ENCODE results near the gene THSD4.

THSD4 gene

GRCh38 chr15:71455107-71455506 is 339.8 kb downstream of the THSD4 start:
- Histone ChIP-seq H4K20me1 (ENCODE audit: insufficient read depth, low read length) (no peaks in the 10 kb centered on the region), H3K4me1 (ENCODE audit: low read length) (no peaks in the 10 kb centered on the region), H2AFZ (ENCODE audit: low read length) (no peak overlapping the region), H3K4me2 (ENCODE audit: low read depth, low read length) (no peak overlapping the region), H3K9me3 (replicated peaks; ENCODE audit: insufficient read depth, low read length) (no peaks in the 10 kb centered on the region), H3K79me2 (ENCODE audit: low read length) (no peaks in the 10 kb centered on the region), H3K27ac (ENCODE audit: low read length) (no peak overlapping the region), H3K36me3 (replicated peaks; ENCODE audit: insufficient read depth, low read length) (no peaks in the 10 kb centered on the region), H3K27me3 (replicated peaks; ENCODE audit: insufficient read depth, low read length) (no peaks in the 10 kb centered on the region), H3K4me3 (ENCODE audit: low read length) (no peak overlapping the region), H3F3A (ENCODE audit: insufficient read depth, low read length) (no peaks in the 10 kb centered on the region), H3K9ac (ENCODE audit: low read length) (no peak overlapping the region), H3K9me2 (replicated peaks; ENCODE audit: insufficient read depth, low read length) (no peaks in the 10 kb centered on the region)
- TF ChIP-seq CTCF (IDR thresholded peaks at IDR 0.05; ENCODE audit: low read length) (no peak), EZH2 (optimal IDR thresholded peaks at IDR 0.05; ENCODE audit: low read depth, low read length) (no peak), EZH2phosphoT487 (IDR thresholded peaks at IDR 0.05; ENCODE audit: low read length) (no peak)
- no peak for DNase-seq

GRCh38 chr15:71455878-71456277 is 340.6 kb downstream of the THSD4 start:
- TF ChIP-seq EZH2phosphoT487 (IDR thresholded peaks at IDR 0.05; ENCODE audit: low read length), result no peak
- no peak for TF ChIP-seq CTCF (IDR thresholded peaks at IDR 0.05; ENCODE audit: low read length)
- no peak for TF ChIP-seq EZH2 (optimal IDR thresholded peaks at IDR 0.05; ENCODE audit: low read depth, low read length)
- no peaks in the 10 kb centered on the region for H3F3A ChIP-seq (ENCODE audit: insufficient read depth, low read length)
- H3K9me3 ChIP-seq (replicated peaks; ENCODE audit: insufficient read depth, low read length), result no peaks in the 10 kb centered on the region
- no peak overlapping the region for H3K4me2 ChIP-seq (ENCODE audit: low read depth, low read length)
- DNase-seq, result no peak
- H2AFZ ChIP-seq (ENCODE audit: low read length), result no peak overlapping the region
- no peaks in the 10 kb centered on the region for H3K36me3 ChIP-seq (replicated peaks; ENCODE audit: insufficient read depth, low read length)
- no peak overlapping the region for H3K9ac ChIP-seq (ENCODE audit: low read length)
- no peak overlapping the region for H3K27ac ChIP-seq (ENCODE audit: low read length)
- H3K4me1 ChIP-seq (ENCODE audit: low read length), result no peaks in the 10 kb centered on the region
- no peak overlapping the region for H3K4me3 ChIP-seq (ENCODE audit: low read length)
- no peaks in the 10 kb centered on the region for H3K79me2 ChIP-seq (ENCODE audit: low read length)
- H3K9me2 ChIP-seq (replicated peaks; ENCODE audit: insufficient read depth, low read length), result no peaks in the 10 kb centered on the region
- H4K20me1 ChIP-seq (ENCODE audit: insufficient read depth, low read length), result no peaks in the 10 kb centered on the region
- no peaks in the 10 kb centered on the region for H3K27me3 ChIP-seq (replicated peaks; ENCODE audit: insufficient read depth, low read length)

GRCh38 chr15:71456362-71456761 is 341.1 kb downstream of the THSD4 start:
- TF ChIP-seq EZH2phosphoT487 (IDR thresholded peaks at IDR 0.05; ENCODE audit: low read length) (no peak), EZH2 (optimal IDR thresholded peaks at IDR 0.05; ENCODE audit: low read depth, low read length) (no peak), CTCF (IDR thresholded peaks at IDR 0.05; ENCODE audit: low read length) (no peak)

More at GRCh38 chr15:71456362-71456761, 341.1 kb downstream of the THSD4 start:
- H3K4me3 ChIP-seq (ENCODE audit: low read length), result no peak overlapping the region
- H3K27ac ChIP-seq (ENCODE audit: low read length), result no peak overlapping the region
- H3K9ac ChIP-seq (ENCODE audit: low read length), result no peak overlapping the region
- H3K4me1 ChIP-seq (ENCODE audit: low read length), result no peaks in the 10 kb centered on the region
- no peak overlapping the region for H3K4me2 ChIP-seq (ENCODE audit: low read depth, low read length)
- no peak overlapping the region for H2AFZ ChIP-seq (ENCODE audit: low read length)
- H3K27me3 ChIP-seq (replicated peaks; ENCODE audit: insufficient read depth, low read length), result no peaks in the 10 kb centered on the region
- H3F3A ChIP-seq (ENCODE audit: insufficient read depth, low read length), result no peaks in the 10 kb centered on the region
- H3K9me2 ChIP-seq (replicated peaks; ENCODE audit: insufficient read depth, low read length), result no peaks in the 10 kb centered on the region
- H4K20me1 ChIP-seq (ENCODE audit: insufficient read depth, low read length), result no peaks in the 10 kb centered on the region
- no peaks in the 10 kb centered on the region for H3K36me3 ChIP-seq (replicated peaks; ENCODE audit: insufficient read depth, low read length)
- no peaks in the 10 kb centered on the region for H3K79me2 ChIP-seq (ENCODE audit: low read length)
- H3K9me3 ChIP-seq (replicated peaks; ENCODE audit: insufficient read depth, low read length), result no peaks in the 10 kb centered on the region
- no peak for DNase-seq

Data from MM.1S (cell line).